Calu3 (cell line): ENCODE measurements around the gene LRCOL1. TPM values are rescaled to one million over a fixed set of nuclear protein-coding genes. Genes with fewer than 3 reads are reported as not detected.
A peak's percentile ranks its signal among the peaks of the same experiment; 100 is the strongest.

Experiments
- BruUV-seq: library from RNA; stranded (reverse); fragments of 400-500 nt; replicated peaks from 2 replicates; lab custom pipeline; 2021; lab: Mats Ljungman, UMichigan
- CTCF ChIA-PET: fragments of 300-600 bp; sonication (Branson Sonifier 250); formaldehyde crosslinking; loops from one replicate; lab custom pipeline; 2022; ENCODE audit warnings: antibody characterized with exemption; lab: Charles Lee
- DNase-seq: peaks from one replicate; pipeline ENCODE4 v3.0.0; 2022
- H3K27ac Mint-ChIP-seq: one replicate; pipeline ENCODE4 v1.8.0; 2022; ENCODE audit warnings: mixed read lengths; ENCODE audit not compliant: unreplicated experiment
- H3K27me3 Mint-ChIP-seq: one replicate; pipeline ENCODE4 v1.8.0; 2022; ENCODE audit warnings: mixed read lengths; ENCODE audit not compliant: unreplicated experiment
- H3K36me3 Mint-ChIP-seq: one replicate; pipeline ENCODE4 v1.8.0; 2022; ENCODE audit warnings: mild to moderate bottlenecking, moderate library complexity, mixed read lengths; ENCODE audit not compliant: insufficient read depth, unreplicated experiment
- H3K4me1 Mint-ChIP-seq: one replicate; pipeline ENCODE4 v1.8.0; 2022; ENCODE audit warnings: mild to moderate bottlenecking, low read depth, mixed read lengths; ENCODE audit not compliant: unreplicated experiment
- H3K4me3 Mint-ChIP-seq: one replicate; pipeline ENCODE4 v1.8.0; 2022; ENCODE audit warnings: mild to moderate bottlenecking, low read depth, moderate library complexity, mixed read lengths; ENCODE audit not compliant: unreplicated experiment
- H3K9me3 Mint-ChIP-seq: one replicate; pipeline ENCODE4 v1.8.0; 2022; ENCODE audit warnings: low read depth, mixed read lengths; ENCODE audit not compliant: unreplicated experiment
- CTCF ChIP-seq: fragments of 200-600 bp; IDR thresholded peaks from one replicate; pipeline ENCODE4 v1.8.0; 2022; ENCODE audit warnings: antibody characterized with exemption; ENCODE audit not compliant: unreplicated experiment
- intact Hi-C: fragments of 100-400 bp; cut with micrococcal nuclease; formaldehyde crosslinking; loops from one replicate; pipeline ENCODE4 v1.10.0; 2022; ENCODE audit not compliant: unreplicated experiment
- microRNA-seq: library from miRNA; unstranded; fragments of <30 nt; microRNA quantifications from one replicate; pipeline ENCODE4 v1.2.0, GENCODE V29; 2022
- total RNA-seq: library from RNA; stranded (reverse); gene quantifications from 2 replicates; pipeline ENCODE4 v1.2.3, GENCODE V29; 2022

The LRCOL1 gene
- total RNA-seq, 1 experiment from 2014 or later = not detected

- no peaks in the 10 kb centered on the region for H3K27me3 Mint-ChIP-seq
These were observed 54.7 kb downstream of the LRCOL1 start for GRCh38 chr12:132555686-132556085.

GRCh38 chr12:132554845-132555630, 55.3 kb downstream of the LRCOL1 start:
- no peak overlapping the region for H3K4me3 Mint-ChIP-seq
- H3K9me3 Mint-ChIP-seq = peaks cover 3% of the 10 kb centered on the region
- no peak for DNase-seq
- intact Hi-C loops = no loop called here
- BruUV-seq = no TSS peak
- H3K27ac Mint-ChIP-seq = no peak overlapping the region
- peaks cover 38% of the 10 kb centered on the region for H3K36me3 Mint-ChIP-seq
- no peaks in the 10 kb centered on the region for H3K4me1 Mint-ChIP-seq
- peak; percentile 26 for TF ChIP-seq CTCF
- H3K27me3 Mint-ChIP-seq = no peaks in the 10 kb centered on the region
- CTCF ChIA-PET = no interaction called here

More at GRCh38 chr12:132555686-132556085, 54.7 kb downstream of the LRCOL1 start:
- H3K36me3 Mint-ChIP-seq = peaks cover 44% of the 10 kb centered on the region
- DNase-seq = no peak
- no peak overlapping the region for H3K4me3 Mint-ChIP-seq
- H3K9me3 Mint-ChIP-seq = peaks cover 3% of the 10 kb centered on the region
- CTCF ChIA-PET = no interaction called here
- TF ChIP-seq CTCF = no peak
- H3K27ac Mint-ChIP-seq = no peak overlapping the region
- intact Hi-C loops = no loop called here
- BruUV-seq = no TSS peak
- H3K4me1 Mint-ChIP-seq = no peaks in the 10 kb centered on the region

Small RNA genes lying within 50 kb of the gene (microRNA-seq; reads per million reads assigned to microRNA genes)
- 6.0 reads per million, percentile 20 among the genes with 10 or more reads in this experiment for gene MIR6763

Other genes starting within 250 kb of the LRCOL1 start
- gene FBRSL1, start 120.4 kb downstream of the LRCOL1 start, total RNA-seq = 118 and 119 TPM in 2 replicates
- not detected in 2 replicates for gene P2RX2, start 8.2 kb upstream of the LRCOL1 start, total RNA-seq
- 179 and 200 TPM in 2 replicates for gene POLE, start 76.8 kb upstream of the LRCOL1 start, total RNA-seq
- 41.9 and 45.0 TPM in 2 replicates for gene PXMP2, start 77.0 kb upstream of the LRCOL1 start, total RNA-seq
- gene PGAM5, start 100.3 kb upstream of the LRCOL1 start, total RNA-seq = 100 and 101 TPM in 2 replicates
- 175 and 190 TPM in 2 replicates for gene ANKLE2, start 151.2 kb upstream of the LRCOL1 start, total RNA-seq
- gene GOLGA3, start 218.3 kb upstream of the LRCOL1 start, total RNA-seq = 116 and 117 TPM in 2 replicates